CD4-positive, alpha-beta T cell (primary cell): ENCODE data around the gene PRKCA. TPM values are rescaled to one million over a fixed set of nuclear protein-coding genes. Genes with fewer than 3 reads are reported as not detected.

Experiments used
- ATAC-seq: fragments of 200-7000 bp; cut with Tn5 transposase; one replicate; pipeline ENCODE4 v1.10.0; 2022; ENCODE audit warnings: mild to moderate bottlenecking; ENCODE audit not compliant: poor library complexity
- CTCF ChIA-PET: fragments of 350-600 bp; sonication (Branson Sonifier 250); formaldehyde crosslinking; loops from one replicate; lab custom pipeline; 2021; ENCODE audit warnings: antibody characterized with exemption, inconsistent platforms; lab: Charles Lee
- POLR2A ChIA-PET: fragments of 350-600 bp; sonication (Branson Sonifier 250); formaldehyde crosslinking; loops from one replicate; lab custom pipeline; 2021; ENCODE audit warnings: antibody characterized with exemption, inconsistent platforms; lab: Charles Lee
- DNase-seq, 14 experiments: peaks; one replicate each; pipeline ENCODE4 v3.0.0-alpha.2; 2013 to 2020; ENCODE audit warnings: mixed read lengths in 2 of 14
- H3K27ac ChIP-seq, 2 donors: one replicate each; pipeline versions ENCODE4 v1.5.1 to v1.7.0; 2013; ENCODE audit warnings: low read length in 2 of 2, low read depth in 1 of 2, mild to moderate bottlenecking in 1 of 2
- H3K27me3 ChIP-seq, 2 experiments: 1 replicate in 1 of 2; 2 replicates in 1 of 2; pipeline versions ENCODE4 v1.6.1 to v1.7.0; 2013; ENCODE audit warnings: low read length in 2 of 2, control low read depth in 1 of 2, mild to moderate bottlenecking in 1 of 2, moderate library complexity in 1 of 2; ENCODE audit not compliant: insufficient read depth in 2 of 2, control insufficient read depth in 1 of 2
- H3K36me3 ChIP-seq: one replicate; pipeline ENCODE4 v1.6.1; 2013; ENCODE audit warnings: low read length, control low read depth; ENCODE audit not compliant: insufficient read depth
- H3K4me1 ChIP-seq: one replicate; pipeline ENCODE4 v1.6.1; 2013; ENCODE audit warnings: low read length, control low read depth; ENCODE audit not compliant: insufficient read depth
- H3K4me3 ChIP-seq: one replicate; pipeline ENCODE4 v1.5.1; 2013; ENCODE audit warnings: mild to moderate bottlenecking, low read length, moderate library complexity
- H3K9me3 ChIP-seq, 2 experiments: 1 replicate in 1 of 2; 2 replicates in 1 of 2; pipeline versions ENCODE4 v1.6.1 to v1.7.0; 2013; ENCODE audit warnings: low read length in 2 of 2, mild to moderate bottlenecking in 2 of 2, control low read depth in 1 of 2, moderate library complexity in 1 of 2; ENCODE audit not compliant: control insufficient read depth in 1 of 2, insufficient read depth in 1 of 2
- H3K27ac Mint-ChIP-seq: one replicate; pipeline ENCODE4 v1.8.0; 2020; ENCODE audit warnings: mixed read lengths
- H3K27me3 Mint-ChIP-seq: one replicate; pipeline ENCODE4 v1.8.0; 2021; ENCODE audit warnings: mixed read lengths
- H3K36me3 Mint-ChIP-seq: one replicate; pipeline ENCODE4 v1.8.0; 2021; ENCODE audit warnings: low read depth, mixed read lengths
- H3K4me1 Mint-ChIP-seq: one replicate; pipeline ENCODE4 v1.8.0; 2021; ENCODE audit warnings: low read depth, mixed read lengths
- H3K4me3 Mint-ChIP-seq: one replicate; pipeline ENCODE4 v1.8.0; 2020; ENCODE audit warnings: mild to moderate bottlenecking, mixed read lengths
- H3K9me3 Mint-ChIP-seq: one replicate; pipeline ENCODE4 v1.8.0; 2020; ENCODE audit warnings: mixed read lengths
- intact Hi-C, 2 experiments: fragments of 100-400 bp; cut with DNase I in 1 of 2; cut with micrococcal nuclease in 1 of 2; formaldehyde crosslinking; loops; one replicate each; pipeline versions ENCODE4 v1.15.1 to v1.9.0; 2023 to 2025; cut with DNase I, micrococcal nuclease
- total RNA-seq, 174 experiments: library from RNA in 2 of 174; stranded (reverse) in 2 of 174; gene quantifications; one replicate each; pipeline ENCODE4 v1.2.3 and lab custom pipeline; 2021 to 2026
- TF ChIP-seq, protein P1 (sequence below): fragments of 200-600 bp; IDR thresholded peaks from one replicate; pipeline ENCODE4 v1.8.0; 2022; ENCODE audit warnings: antibody characterized with exemption, mild to moderate bottlenecking

The PRKCA gene
- total RNA-seq, 2 experiments from 2014 or later: 84.8 to 88.6 TPM

DNA sequence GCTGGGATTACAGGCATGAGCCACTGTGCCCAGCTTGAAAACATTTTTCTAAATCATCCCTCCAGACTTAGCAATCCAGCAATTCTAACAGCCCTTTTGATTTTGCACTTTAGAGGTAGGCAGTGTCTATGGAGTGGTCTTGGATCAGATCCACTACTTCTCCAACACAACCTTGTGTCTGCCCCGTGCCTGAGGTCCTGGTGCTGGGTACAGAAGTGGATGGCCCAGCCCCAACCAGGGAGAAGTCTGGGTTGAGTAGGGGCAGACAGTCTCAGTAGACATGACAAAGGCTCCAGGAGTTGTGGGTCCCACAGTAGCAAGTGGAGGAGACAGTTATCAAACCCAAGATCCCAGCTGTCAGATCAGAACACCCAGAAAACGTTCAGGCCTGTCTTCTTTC lies 460.6 kb downstream of the PRKCA start:
- TF ChIP-seq, protein P1, sequence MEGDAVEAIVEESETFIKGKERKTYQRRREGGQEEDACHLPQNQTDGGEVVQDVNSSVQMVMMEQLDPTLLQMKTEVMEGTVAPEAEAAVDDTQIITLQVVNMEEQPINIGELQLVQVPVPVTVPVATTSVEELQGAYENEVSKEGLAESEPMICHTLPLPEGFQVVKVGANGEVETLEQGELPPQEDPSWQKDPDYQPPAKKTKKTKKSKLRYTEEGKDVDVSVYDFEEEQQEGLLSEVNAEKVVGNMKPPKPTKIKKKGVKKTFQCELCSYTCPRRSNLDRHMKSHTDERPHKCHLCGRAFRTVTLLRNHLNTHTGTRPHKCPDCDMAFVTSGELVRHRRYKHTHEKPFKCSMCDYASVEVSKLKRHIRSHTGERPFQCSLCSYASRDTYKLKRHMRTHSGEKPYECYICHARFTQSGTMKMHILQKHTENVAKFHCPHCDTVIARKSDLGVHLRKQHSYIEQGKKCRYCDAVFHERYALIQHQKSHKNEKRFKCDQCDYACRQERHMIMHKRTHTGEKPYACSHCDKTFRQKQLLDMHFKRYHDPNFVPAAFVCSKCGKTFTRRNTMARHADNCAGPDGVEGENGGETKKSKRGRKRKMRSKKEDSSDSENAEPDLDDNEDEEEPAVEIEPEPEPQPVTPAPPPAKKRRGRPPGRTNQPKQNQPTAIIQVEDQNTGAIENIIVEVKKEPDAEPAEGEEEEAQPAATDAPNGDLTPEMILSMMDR: no peak
- peaks cover 58% of the 10 kb centered on the region for H3K36me3 Mint-ChIP-seq
- no peaks in the 10 kb centered on the region for H3K9me3 Mint-ChIP-seq
- Histone ChIP-seq H3K27me3 (no peaks in the 10 kb centered on the region), H3K36me3 (peaks cover 15% of the 10 kb centered on the region), H3K9me3 (no peaks in the 10 kb centered on the region), H3K27ac (no peak overlapping the region), H3K4me3 (no peak overlapping the region), H3K4me1 (no peaks in the 10 kb centered on the region)
- DNase-seq (no peak), ATAC-seq (no peak)
- no peak overlapping the region for H3K27ac Mint-ChIP-seq
- ChIA-PET CTCF (no interaction called here), POLR2A (no interaction called here)
- no peak overlapping the region for H3K4me3 Mint-ChIP-seq
- H3K4me1 Mint-ChIP-seq: peaks cover 5% of the 10 kb centered on the region
- no peaks in the 10 kb centered on the region for H3K27me3 Mint-ChIP-seq
- intact Hi-C loops: no loop called here

DNA sequence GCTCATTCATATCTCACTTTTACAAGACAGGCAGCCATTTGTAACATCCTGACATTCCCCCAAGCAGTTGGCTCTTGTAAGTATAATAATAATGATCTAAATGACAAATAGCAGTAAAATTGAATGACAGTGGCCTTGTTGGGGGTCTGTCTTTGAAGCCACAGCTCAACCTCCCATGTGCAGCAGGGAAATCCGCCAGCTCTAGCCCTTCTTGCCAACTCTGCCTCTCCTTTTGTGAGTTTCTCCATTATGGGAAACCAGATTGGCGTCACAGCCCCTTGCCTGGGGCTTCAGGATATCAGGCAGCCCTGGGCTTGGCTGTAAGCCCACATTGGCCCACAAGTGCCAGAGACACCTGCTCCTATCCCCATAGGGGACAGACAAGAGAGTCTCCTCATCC lies 462.1 kb downstream of the PRKCA start:
- Mint-ChIP-seq H3K9me3 (no peaks in the 10 kb centered on the region), H3K27me3 (no peaks in the 10 kb centered on the region), H3K4me3 (no peak overlapping the region), H3K4me1 (peaks cover 5% of the 10 kb centered on the region), H3K36me3 (peaks cover 59% of the 10 kb centered on the region), H3K27ac (no peak overlapping the region)
- CTCF ChIA-PET: no interaction called here
- POLR2A ChIA-PET: no interaction called here
- H3K4me1 ChIP-seq: no peaks in the 10 kb centered on the region
- TF ChIP-seq, protein P1: no peak
- no peak overlapping the region for H3K27ac ChIP-seq
- H3K4me3 ChIP-seq: no peak overlapping the region
- no peaks in the 10 kb centered on the region for H3K9me3 ChIP-seq
- ATAC-seq: no peak
- peaks cover 15% of the 10 kb centered on the region for H3K36me3 ChIP-seq
- H3K27me3 ChIP-seq: no peaks in the 10 kb centered on the region
- intact Hi-C loops: no loop called here
- DNase-seq: no peak

DNA sequence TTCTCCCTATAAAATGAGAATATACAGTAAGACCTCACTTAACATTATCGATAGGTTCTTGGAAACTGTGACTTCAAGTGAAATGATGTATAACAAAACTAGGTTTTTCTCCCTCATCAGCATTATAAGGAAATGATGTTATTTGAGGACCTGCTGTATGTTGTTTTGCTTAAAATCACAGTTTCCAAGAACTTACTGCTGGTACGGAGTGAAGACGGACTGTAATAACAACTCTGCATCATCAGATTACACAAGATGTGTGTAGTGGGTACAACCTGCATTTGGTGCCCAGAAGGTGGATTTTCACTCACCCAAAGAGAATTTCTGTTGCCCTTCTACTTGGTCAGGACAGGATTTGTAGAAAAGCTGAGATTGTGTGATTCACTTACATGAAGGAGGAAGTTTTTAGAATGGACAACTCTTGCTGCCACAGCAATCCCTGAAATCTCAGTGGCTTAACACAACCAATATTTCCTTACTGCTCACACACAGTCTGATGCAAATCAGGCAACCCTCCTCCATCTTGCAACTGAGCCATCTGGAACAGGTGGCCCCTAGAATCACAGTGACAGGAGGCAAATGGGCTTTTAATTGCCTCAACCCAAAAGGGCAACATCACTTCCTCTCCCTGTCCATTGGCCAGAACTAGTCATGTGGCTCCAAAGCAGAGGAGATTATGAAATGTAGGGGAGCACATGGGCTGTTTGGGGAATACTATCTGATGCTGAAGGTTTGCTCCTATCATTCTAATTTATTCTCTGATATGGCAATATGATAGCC lies 464.9 kb downstream of the PRKCA start:
- ChIA-PET POLR2A (no interaction called here), CTCF (no interaction called here)
- Histone ChIP-seq H3K27ac (no peak overlapping the region), H3K4me3 (no peak overlapping the region), H3K36me3 (peaks cover 15% of the 10 kb centered on the region), H3K9me3 (no peaks in the 10 kb centered on the region), H3K4me1 (no peaks in the 10 kb centered on the region), H3K27me3 (no peaks in the 10 kb centered on the region)
- intact Hi-C loops: no loop called here
- ATAC-seq (no peak), DNase-seq (no peak)
- H3K4me1 Mint-ChIP-seq: peaks cover 5% of the 10 kb centered on the region
- TF ChIP-seq, protein P1: no peak
- no peak overlapping the region for H3K4me3 Mint-ChIP-seq
- peaks cover 49% of the 10 kb centered on the region for H3K36me3 Mint-ChIP-seq
- no peak overlapping the region for H3K27ac Mint-ChIP-seq
- H3K9me3 Mint-ChIP-seq: no peaks in the 10 kb centered on the region
- H3K27me3 Mint-ChIP-seq: no peaks in the 10 kb centered on the region
